HEK293 (cell line): ENCODE measurements around the gene KDM4C.

Experiments used
- CTCF ChIA-PET: fragments of 350-600 bp; formaldehyde crosslinking; extraction: SDS; loops from one replicate; lab custom pipeline; 2021; ENCODE audit warnings: antibody characterized with exemption; lab: Yijun Ruan, JAX
- POLR2A ChIA-PET: fragments of 300-600 bp; formaldehyde crosslinking; extraction: SDS; loops from one replicate; lab custom pipeline; 2020; ENCODE audit warnings: antibody characterized with exemption, inconsistent platforms; lab: Yijun Ruan, JAX
- H3K27ac ChIP-seq: fragments of 200-500 bp; sonication (Bioruptor generic); 2 replicates; pipeline ENCODE4 v1.5.1; 2014; ENCODE audit warnings: low read depth, low read length, control low read depth, inconsistent platforms; ENCODE audit errors: extremely low read depth
- H3K36me3 ChIP-seq, 2 experiments: fragments of 200-500 bp in 1 of 2; sonication (Bioruptor generic) in 1 of 2; 1 replicate in 1 of 2; 2 replicates in 1 of 2; pipeline ENCODE4 v1.5.1; 2014 to 2017; ENCODE audit warnings: inconsistent platforms in 2 of 2, low read length in 2 of 2; ENCODE audit not compliant: control insufficient read depth in 2 of 2, insufficient read depth in 1 of 2
- H3K4me1 ChIP-seq: fragments of 200-500 bp; sonication (Bioruptor generic); 2 replicates; pipeline ENCODE4 v1.5.1; 2014; ENCODE audit warnings: mild to moderate bottlenecking, low read length, inconsistent platforms; ENCODE audit not compliant: control insufficient read depth, insufficient read depth
- H3K4me3 ChIP-seq: 2 replicates; pipeline ENCODE4 v1.5.1; 2011; ENCODE audit warnings: low read depth, mild to moderate bottlenecking, control low read depth, low read length, moderate library complexity
- H3K9me3 ChIP-seq: fragments of 200-500 bp; sonication (Bioruptor generic); 2 replicates; pipeline ENCODE4 v1.5.1; 2014; ENCODE audit warnings: low read depth, low read length, inconsistent platforms; ENCODE audit not compliant: control insufficient read depth, insufficient read depth
- GLIS1 ChIP-seq: fragments of 450-650 bp; formaldehyde crosslinking; IDR thresholded peaks from 2 replicates; pipeline ENCODE4 v1.5.1; 2016; ENCODE audit warnings: missing biosample characterization, missing genetic modification characterization
- KLF9 ChIP-seq: fragments of 450-650 bp; formaldehyde crosslinking; IDR thresholded peaks from 2 replicates; pipeline ENCODE4 v1.5.1; 2016; ENCODE audit warnings: missing biosample characterization, missing genetic modification characterization, low read depth
- SETDB1 ChIP-seq: IDR thresholded peaks from one replicate; pipeline ENCODE4 v1.6.1; 2017; ENCODE audit warnings: mild to moderate bottlenecking, low read length, moderate library complexity, mixed read lengths; ENCODE audit not compliant: insufficient read length
- ZBTB8A ChIP-seq: fragments of 450-650 bp; formaldehyde crosslinking; IDR thresholded peaks from 2 replicates; pipeline ENCODE4 v1.5.1; 2016; ENCODE audit warnings: missing biosample characterization, missing genetic modification characterization
- ZNF548 ChIP-seq: fragments of 450-650 bp; formaldehyde crosslinking; IDR thresholded peaks from 2 replicates; pipeline ENCODE4 v1.5.1; 2016; ENCODE audit warnings: missing biosample characterization, missing genetic modification characterization
- ZNF777 ChIP-seq: fragments of 450-650 bp; formaldehyde crosslinking; IDR thresholded peaks from 2 replicates; pipeline ENCODE4 v1.5.1; 2017; ENCODE audit warnings: missing biosample characterization, missing genetic modification characterization, borderline replicate concordance
- TF ChIP-seq, protein P1 (sequence below): fragments of 450-650 bp; formaldehyde crosslinking; IDR thresholded peaks from 2 replicates; pipeline ENCODE4 v1.5.1; 2016; ENCODE audit warnings: missing biosample characterization, missing genetic modification characterization
- TF ChIP-seq, protein P2 (sequence below): fragments of 450-650 bp; formaldehyde crosslinking; conservative IDR thresholded peaks from 2 replicates; pipeline ENCODE4 v1.5.1; 2016; ENCODE audit warnings: low read depth, missing biosample characterization, missing genetic modification characterization
- TF ChIP-seq, protein P3 (sequence below): fragments of 450-650 bp; formaldehyde crosslinking; IDR thresholded peaks from 2 replicates; pipeline ENCODE4 v1.5.1; 2016; ENCODE audit warnings: missing biosample characterization, missing genetic modification characterization
- TF ChIP-seq, protein P4 (sequence below): fragments of 450-650 bp; formaldehyde crosslinking; IDR thresholded peaks from 2 replicates; pipeline ENCODE4 v1.5.0; 2017; ENCODE audit warnings: missing biosample characterization, missing genetic modification characterization, borderline replicate concordance
- TF ChIP-seq, protein P5 (sequence below): fragments of 450-650 bp; formaldehyde crosslinking; IDR thresholded peaks from 2 replicates; pipeline ENCODE4 v1.5.1; 2016; ENCODE audit warnings: missing biosample characterization, missing genetic modification characterization, borderline replicate concordance

KDM4C gene

DNA sequence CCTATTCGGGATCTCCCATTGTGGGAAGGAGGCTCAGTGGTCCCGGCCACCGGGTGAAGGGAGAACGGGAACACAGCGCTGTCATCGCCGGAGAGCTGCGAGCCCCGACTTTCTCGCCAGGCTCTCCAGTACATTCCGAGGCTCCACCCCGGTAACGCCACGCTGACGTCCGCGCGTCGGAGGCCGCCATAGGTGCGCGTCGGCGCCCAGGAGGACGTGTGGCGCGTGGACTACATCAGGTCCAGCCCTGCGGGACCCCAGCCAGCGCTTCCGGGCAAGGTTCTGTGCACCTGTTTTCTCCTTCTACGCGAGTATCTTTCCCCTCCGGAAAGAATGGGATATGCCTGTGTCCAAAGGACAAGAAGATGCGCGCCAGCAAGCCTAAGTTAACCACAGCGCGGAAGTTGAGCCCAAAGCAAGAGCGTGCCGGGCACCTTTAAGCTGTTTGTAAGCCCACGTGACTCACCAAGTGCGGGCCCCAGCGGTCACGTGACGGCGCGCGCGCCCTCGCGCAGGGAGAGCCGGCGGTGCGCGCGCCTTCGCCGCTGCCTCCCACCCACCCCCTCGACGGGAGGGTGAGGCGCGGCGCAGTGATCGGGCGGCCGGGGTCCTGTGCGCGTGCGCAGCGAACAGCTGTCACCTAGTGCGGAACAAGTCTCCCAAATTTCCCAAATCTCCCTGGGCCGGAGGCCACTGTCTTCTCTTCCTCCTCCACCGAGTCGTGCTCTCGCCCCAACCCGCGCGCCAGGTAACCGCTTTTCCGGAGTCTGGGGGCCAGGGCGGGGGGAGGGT, at the start of gene KDM4C (continued):
- no peak for TF ChIP-seq ZNF548 (tag by site-specific recombination)

DNA sequence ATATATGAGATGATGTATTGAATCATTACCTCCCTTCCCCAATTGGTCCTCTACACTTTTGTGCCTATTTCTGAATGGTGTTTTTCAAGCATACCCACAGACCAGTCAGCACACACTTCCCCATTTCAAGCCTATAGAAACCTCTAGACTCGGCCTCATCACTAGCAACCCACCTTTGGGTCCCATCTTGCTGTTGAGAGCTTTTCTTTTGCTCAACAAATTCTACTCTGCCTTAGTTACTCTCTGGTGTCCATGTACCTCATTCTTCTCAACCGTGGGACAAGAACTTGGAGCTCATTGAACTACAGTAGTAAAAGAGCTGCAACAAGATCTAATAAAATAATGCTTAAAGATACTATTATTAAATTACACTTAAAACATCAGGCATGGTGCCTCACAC, 49.0 kb upstream of the KDM4C start:
- no peak for TF ChIP-seq ZBTB8A
- no peak for TF ChIP-seq ZNF777 (tag by site-specific recombination)
- TF ChIP-seq, protein P1, sequence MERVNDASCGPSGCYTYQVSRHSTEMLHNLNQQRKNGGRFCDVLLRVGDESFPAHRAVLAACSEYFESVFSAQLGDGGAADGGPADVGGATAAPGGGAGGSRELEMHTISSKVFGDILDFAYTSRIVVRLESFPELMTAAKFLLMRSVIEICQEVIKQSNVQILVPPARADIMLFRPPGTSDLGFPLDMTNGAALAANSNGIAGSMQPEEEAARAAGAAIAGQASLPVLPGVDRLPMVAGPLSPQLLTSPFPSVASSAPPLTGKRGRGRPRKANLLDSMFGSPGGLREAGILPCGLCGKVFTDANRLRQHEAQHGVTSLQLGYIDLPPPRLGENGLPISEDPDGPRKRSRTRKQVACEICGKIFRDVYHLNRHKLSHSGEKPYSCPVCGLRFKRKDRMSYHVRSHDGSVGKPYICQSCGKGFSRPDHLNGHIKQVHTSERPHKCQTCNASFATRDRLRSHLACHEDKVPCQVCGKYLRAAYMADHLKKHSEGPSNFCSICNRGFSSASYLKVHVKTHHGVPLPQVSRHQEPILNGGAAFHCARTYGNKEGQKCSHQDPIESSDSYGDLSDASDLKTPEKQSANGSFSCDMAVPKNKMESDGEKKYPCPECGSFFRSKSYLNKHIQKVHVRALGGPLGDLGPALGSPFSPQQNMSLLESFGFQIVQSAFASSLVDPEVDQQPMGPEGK (tag by site-specific recombination) = no peak
- TF ChIP-seq, protein P2, sequence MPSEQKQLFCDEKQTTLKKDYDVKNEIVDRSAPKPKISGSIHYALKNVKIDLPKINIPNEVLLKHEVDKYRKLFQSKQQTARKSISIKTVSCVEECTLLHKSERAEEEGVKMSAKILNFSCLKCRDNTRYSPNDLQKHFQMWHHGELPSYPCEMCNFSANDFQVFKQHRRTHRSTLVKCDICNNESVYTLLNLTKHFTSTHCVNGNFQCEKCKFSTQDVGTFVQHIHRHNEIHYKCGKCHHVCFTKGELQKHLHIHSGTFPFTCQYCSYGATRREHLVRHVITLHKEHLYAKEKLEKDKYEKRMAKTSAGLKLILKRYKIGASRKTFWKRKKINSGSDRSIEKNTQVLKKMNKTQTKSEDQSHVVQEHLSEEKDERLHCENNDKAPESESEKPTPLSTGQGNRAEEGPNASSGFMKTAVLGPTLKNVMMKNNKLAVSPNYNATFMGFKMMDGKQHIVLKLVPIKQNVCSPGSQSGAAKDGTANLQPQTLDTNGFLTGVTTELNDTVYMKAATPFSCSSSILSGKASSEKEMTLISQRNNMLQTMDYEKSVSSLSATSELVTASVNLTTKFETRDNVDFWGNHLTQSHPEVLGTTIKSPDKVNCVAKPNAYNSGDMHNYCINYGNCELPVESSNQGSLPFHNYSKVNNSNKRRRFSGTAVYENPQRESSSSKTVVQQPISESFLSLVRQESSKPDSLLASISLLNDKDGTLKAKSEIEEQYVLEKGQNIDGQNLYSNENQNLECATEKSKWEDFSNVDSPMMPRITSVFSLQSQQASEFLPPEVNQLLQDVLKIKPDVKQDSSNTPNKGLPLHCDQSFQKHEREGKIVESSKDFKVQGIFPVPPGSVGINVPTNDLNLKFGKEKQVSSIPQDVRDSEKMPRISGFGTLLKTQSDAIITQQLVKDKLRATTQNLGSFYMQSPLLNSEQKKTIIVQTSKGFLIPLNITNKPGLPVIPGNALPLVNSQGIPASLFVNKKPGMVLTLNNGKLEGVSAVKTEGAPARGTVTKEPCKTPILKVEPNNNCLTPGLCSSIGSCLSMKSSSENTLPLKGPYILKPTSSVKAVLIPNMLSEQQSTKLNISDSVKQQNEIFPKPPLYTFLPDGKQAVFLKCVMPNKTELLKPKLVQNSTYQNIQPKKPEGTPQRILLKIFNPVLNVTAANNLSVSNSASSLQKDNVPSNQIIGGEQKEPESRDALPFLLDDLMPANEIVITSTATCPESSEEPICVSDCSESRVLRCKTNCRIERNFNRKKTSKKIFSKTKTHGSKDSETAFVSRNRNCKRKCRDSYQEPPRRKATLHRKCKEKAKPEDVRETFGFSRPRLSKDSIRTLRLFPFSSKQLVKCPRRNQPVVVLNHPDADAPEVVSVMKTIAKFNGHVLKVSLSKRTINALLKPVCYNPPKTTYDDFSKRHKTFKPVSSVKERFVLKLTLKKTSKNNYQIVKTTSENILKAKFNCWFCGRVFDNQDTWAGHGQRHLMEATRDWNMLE (tag by site-specific recombination) = no peak
- peak; percentile 74 for TF ChIP-seq SETDB1
- TF ChIP-seq, protein P3, sequence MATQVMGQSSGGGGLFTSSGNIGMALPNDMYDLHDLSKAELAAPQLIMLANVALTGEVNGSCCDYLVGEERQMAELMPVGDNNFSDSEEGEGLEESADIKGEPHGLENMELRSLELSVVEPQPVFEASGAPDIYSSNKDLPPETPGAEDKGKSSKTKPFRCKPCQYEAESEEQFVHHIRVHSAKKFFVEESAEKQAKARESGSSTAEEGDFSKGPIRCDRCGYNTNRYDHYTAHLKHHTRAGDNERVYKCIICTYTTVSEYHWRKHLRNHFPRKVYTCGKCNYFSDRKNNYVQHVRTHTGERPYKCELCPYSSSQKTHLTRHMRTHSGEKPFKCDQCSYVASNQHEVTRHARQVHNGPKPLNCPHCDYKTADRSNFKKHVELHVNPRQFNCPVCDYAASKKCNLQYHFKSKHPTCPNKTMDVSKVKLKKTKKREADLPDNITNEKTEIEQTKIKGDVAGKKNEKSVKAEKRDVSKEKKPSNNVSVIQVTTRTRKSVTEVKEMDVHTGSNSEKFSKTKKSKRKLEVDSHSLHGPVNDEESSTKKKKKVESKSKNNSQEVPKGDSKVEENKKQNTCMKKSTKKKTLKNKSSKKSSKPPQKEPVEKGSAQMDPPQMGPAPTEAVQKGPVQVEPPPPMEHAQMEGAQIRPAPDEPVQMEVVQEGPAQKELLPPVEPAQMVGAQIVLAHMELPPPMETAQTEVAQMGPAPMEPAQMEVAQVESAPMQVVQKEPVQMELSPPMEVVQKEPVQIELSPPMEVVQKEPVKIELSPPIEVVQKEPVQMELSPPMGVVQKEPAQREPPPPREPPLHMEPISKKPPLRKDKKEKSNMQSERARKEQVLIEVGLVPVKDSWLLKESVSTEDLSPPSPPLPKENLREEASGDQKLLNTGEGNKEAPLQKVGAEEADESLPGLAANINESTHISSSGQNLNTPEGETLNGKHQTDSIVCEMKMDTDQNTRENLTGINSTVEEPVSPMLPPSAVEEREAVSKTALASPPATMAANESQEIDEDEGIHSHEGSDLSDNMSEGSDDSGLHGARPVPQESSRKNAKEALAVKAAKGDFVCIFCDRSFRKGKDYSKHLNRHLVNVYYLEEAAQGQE (tag by site-specific recombination) = no peak
- H3K4me3 ChIP-seq = no peak overlapping the region
- H3K27ac ChIP-seq = no peak overlapping the region
- ChIA-PET CTCF (interaction anchor here (0.5 to 0.7 kb wide), 2 partner anchors 31 to 516 kb away, joined by 3 to 5 read pairs; no protein-coding TSS in a partner anchor), POLR2A (interaction anchor here (0.6 kb wide), 1 partner anchor 628 kb away, joined by 5 read pairs; no protein-coding TSS in a partner anchor)
- H3K36me3 ChIP-seq = no peaks in the 10 kb centered on the region
- no peaks in the 10 kb centered on the region; the same call in 1 of the 2 replicates for H3K9me3 ChIP-seq
- H3K4me1 ChIP-seq = no peaks in the 10 kb centered on the region

DNA sequence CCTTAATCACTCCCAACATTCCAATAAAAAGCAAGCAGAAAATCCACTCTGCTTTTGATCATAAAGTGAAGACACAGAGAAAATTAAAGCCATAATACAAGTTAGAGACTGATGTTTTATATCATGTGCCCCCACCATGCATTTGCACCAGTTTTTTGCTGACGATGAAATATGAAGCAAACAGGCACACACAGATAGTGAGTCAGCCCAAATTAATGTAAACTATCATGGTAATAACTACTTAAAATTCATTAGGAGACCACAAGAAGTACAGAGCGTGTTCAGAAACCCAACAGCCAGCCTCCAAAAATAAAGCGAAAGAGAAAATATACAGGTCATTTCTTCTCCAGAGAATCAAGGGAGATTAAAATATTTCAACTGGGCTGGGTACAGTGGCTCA, 46.4 kb upstream of the KDM4C start:
- H3K27ac ChIP-seq = no peak overlapping the region
- ChIA-PET POLR2A (no interaction called here), CTCF (no interaction called here)
- H3K4me3 ChIP-seq = no peak overlapping the region
- no peaks in the 10 kb centered on the region; the same call in 1 of the 2 replicates for H3K9me3 ChIP-seq
- H3K36me3 ChIP-seq = no peaks in the 10 kb centered on the region
- H3K4me1 ChIP-seq = no peaks in the 10 kb centered on the region
- TF ChIP-seq, protein P4, sequence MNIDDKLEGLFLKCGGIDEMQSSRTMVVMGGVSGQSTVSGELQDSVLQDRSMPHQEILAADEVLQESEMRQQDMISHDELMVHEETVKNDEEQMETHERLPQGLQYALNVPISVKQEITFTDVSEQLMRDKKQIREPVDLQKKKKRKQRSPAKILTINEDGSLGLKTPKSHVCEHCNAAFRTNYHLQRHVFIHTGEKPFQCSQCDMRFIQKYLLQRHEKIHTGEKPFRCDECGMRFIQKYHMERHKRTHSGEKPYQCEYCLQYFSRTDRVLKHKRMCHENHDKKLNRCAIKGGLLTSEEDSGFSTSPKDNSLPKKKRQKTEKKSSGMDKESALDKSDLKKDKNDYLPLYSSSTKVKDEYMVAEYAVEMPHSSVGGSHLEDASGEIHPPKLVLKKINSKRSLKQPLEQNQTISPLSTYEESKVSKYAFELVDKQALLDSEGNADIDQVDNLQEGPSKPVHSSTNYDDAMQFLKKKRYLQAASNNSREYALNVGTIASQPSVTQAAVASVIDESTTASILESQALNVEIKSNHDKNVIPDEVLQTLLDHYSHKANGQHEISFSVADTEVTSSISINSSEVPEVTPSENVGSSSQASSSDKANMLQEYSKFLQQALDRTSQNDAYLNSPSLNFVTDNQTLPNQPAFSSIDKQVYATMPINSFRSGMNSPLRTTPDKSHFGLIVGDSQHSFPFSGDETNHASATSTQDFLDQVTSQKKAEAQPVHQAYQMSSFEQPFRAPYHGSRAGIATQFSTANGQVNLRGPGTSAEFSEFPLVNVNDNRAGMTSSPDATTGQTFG (tag by site-specific recombination) = no peak
- TF ChIP-seq, protein P5, sequence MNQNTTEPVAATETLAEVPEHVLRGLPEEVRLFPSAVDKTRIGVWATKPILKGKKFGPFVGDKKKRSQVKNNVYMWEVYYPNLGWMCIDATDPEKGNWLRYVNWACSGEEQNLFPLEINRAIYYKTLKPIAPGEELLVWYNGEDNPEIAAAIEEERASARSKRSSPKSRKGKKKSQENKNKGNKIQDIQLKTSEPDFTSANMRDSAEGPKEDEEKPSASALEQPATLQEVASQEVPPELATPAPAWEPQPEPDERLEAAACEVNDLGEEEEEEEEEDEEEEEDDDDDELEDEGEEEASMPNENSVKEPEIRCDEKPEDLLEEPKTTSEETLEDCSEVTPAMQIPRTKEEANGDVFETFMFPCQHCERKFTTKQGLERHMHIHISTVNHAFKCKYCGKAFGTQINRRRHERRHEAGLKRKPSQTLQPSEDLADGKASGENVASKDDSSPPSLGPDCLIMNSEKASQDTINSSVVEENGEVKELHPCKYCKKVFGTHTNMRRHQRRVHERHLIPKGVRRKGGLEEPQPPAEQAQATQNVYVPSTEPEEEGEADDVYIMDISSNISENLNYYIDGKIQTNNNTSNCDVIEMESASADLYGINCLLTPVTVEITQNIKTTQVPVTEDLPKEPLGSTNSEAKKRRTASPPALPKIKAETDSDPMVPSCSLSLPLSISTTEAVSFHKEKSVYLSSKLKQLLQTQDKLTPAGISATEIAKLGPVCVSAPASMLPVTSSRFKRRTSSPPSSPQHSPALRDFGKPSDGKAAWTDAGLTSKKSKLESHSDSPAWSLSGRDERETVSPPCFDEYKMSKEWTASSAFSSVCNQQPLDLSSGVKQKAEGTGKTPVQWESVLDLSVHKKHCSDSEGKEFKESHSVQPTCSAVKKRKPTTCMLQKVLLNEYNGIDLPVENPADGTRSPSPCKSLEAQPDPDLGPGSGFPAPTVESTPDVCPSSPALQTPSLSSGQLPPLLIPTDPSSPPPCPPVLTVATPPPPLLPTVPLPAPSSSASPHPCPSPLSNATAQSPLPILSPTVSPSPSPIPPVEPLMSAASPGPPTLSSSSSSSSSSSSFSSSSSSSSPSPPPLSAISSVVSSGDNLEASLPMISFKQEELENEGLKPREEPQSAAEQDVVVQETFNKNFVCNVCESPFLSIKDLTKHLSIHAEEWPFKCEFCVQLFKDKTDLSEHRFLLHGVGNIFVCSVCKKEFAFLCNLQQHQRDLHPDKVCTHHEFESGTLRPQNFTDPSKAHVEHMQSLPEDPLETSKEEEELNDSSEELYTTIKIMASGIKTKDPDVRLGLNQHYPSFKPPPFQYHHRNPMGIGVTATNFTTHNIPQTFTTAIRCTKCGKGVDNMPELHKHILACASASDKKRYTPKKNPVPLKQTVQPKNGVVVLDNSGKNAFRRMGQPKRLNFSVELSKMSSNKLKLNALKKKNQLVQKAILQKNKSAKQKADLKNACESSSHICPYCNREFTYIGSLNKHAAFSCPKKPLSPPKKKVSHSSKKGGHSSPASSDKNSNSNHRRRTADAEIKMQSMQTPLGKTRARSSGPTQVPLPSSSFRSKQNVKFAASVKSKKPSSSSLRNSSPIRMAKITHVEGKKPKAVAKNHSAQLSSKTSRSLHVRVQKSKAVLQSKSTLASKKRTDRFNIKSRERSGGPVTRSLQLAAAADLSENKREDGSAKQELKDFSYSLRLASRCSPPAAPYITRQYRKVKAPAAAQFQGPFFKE (tag by site-specific recombination) = no peak
- TF ChIP-seq GLIS1 (tag by site-specific recombination) = no peak
- no peak for TF ChIP-seq KLF9
